Fibroblast of lung (primary cell): Measurements from ENCODE around the gene SYPL1.

Experiments used
- EZH2 ChIP-seq: IDR thresholded peaks from 2 replicates; pipeline ENCODE4 v1.5.1; 2012; ENCODE audit warnings: low read length, control low read depth, mild to moderate bottlenecking; ENCODE audit errors: missing control alignments
- TF ChIP-seq, protein P1 (sequence below), 2 donors: IDR thresholded peaks in 1 of 2; conservative IDR thresholded peaks in 1 of 2; 1 replicate in 1 of 2; 2 replicates in 1 of 2; pipeline ENCODE4 v1.5.1; 2011 to 2012; ENCODE audit warnings: low read length in 2 of 2, control low read depth in 1 of 2, inconsistent platforms in 1 of 2, low read depth in 1 of 2, mild to moderate bottlenecking in 1 of 2

GRCh38 chr7:106121189-106121810 lies 9.2 kb upstream of the SYPL1 start:
- TF ChIP-seq, protein P1, sequence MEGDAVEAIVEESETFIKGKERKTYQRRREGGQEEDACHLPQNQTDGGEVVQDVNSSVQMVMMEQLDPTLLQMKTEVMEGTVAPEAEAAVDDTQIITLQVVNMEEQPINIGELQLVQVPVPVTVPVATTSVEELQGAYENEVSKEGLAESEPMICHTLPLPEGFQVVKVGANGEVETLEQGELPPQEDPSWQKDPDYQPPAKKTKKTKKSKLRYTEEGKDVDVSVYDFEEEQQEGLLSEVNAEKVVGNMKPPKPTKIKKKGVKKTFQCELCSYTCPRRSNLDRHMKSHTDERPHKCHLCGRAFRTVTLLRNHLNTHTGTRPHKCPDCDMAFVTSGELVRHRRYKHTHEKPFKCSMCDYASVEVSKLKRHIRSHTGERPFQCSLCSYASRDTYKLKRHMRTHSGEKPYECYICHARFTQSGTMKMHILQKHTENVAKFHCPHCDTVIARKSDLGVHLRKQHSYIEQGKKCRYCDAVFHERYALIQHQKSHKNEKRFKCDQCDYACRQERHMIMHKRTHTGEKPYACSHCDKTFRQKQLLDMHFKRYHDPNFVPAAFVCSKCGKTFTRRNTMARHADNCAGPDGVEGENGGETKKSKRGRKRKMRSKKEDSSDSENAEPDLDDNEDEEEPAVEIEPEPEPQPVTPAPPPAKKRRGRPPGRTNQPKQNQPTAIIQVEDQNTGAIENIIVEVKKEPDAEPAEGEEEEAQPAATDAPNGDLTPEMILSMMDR (conservative IDR thresholded peaks at IDR 0.05 in 1 of 2, IDR thresholded peaks at IDR 0.05 in 1 of 2; ENCODE audit: low read depth in 1 of 2, low read length in 2 of 2), result no peak
- no peak for TF ChIP-seq EZH2
